Measurements from ENCODE around the gene MLKL.
A peak's percentile ranks its signal among the peaks of the same experiment; 100 is the strongest.
"Not testable (repeated sequence)": the region's sequence is repeated elsewhere in the genome, so short reads cannot be mapped to it uniquely, and the experiment has no call there.

The MLKL gene

DNA sequence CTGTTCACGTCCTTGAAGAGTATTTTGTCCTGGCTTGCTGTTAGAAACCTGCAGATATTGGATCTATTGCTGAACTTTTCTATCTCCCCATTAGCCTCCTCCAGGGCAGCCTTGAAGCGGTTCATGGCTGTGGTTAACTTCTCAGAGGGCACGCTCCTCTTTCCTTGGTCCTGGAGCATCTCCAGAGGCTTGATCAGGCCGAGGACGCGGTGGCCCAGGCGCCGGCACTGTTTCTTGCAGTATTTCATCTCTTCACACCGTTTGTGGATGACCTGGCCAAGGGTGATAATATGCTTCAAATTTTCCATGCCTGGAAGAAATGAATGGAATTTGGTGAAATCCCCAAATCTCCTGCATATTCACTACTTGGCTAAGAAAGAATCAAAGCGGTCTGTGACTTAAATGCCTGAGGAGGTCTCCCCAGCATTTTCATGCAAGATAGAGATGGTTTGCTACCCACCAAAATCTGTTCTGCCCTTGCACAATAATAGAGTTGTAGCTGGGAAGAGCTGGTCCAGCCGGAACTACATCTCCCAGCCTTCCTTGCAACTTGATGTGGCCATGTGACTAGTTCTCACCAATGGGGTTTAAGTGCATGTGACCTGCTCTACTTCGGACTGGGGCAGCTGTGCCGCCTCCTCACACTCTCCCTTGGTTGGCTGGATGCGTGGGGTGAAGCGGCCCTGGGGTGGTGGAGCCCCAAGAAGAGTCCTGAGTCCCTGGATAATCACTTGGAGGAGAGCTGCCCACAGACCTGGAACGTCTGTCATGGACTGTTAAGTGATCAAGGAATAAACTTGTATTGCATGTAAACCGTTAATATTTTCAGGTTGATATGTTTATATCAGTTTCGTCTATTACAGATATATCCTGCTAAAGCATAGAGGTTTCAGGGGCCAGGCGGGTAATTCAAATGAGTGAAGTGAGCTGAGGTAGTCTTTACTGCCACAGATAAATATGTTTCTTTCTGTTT, 4.9 kb downstream of the MLKL start:
- DNase-seq: peak; percentile 93

DNA sequence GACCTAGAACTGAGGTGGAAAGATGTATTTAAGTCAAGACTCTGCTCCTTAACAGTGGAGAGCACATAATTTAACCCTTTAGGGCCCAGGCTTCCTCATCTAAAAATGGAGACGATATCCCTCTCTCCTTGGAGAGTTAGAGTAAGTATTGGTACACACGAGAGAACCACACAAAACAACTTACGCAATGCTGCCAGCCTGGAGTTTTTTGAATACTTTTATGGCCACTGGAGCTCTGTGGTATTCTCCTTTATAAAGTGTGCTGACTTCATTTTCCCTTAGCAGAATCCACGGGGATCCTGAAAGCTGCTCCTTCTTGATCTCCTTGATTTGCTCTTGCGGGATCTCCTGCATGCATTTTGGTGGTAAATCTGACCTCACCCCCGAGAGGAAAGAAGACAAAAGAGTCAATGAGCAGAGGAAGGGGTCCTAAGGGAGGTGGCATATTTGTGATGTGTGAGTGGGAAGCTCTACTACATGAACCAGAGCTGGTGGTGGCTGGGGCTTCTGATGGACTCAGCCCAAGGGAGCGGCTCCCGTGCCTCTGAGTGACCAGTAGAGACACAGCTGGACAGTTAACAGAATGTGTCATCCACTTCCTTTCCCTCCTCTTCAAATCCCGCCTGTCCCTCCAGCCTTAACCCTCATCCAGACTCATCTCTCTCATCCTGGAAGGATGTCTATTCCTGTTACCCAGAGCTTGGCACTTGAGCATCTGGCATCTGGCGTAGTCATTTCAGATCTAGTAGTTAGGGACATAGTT, 9.4 kb downstream of the MLKL start:
- no peak for DNase-seq

- no peak for DNase-seq
Measured at GRCh38 chr16:74682556-74682955, 18.1 kb downstream of the MLKL start.

DNA sequence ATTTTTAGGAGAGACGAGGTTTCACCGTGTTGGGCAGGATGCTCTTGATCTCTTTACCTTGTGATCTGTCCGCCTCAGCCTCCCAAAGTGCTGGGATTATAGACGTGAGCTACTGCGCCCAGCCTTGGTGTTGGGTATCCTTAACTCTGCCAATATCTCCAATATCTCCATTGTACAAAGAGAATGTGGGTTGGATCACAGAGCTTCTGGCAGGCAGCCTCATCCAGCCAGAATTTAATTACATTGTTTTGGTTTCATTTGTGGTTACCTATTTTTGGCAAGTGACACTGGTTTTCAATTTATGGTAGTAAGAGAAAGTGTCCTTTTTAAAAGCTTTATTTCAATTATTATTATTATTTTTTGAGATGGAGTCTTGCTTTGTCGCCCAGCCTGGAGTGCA, 20.0 kb downstream of the MLKL start:
- DNase-seq: no peak

DNA sequence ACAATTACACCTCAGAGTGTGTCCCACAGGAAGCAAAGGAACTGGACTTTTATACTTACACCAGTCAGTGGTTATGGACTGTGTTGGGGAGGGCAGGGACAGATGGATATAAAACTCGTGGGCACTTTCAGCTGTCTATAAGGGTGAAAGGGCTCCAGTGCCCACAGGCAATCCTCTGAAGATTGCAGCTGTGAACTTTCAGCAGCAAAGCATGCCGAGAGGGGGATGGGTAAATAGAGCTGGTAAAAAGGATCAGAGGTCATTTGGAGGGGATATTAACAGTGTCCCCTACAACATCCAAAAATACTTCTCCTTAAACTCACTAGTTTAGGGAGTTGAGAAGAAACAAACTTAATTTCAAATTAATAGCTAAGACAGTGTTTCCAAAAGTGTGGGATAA, 20.7 kb downstream of the MLKL start:
- no peak for DNase-seq

GRCh38 chr16:74677868-74678267, 22.8 kb downstream of the MLKL start:
- DNase-seq: no peak

DNA sequence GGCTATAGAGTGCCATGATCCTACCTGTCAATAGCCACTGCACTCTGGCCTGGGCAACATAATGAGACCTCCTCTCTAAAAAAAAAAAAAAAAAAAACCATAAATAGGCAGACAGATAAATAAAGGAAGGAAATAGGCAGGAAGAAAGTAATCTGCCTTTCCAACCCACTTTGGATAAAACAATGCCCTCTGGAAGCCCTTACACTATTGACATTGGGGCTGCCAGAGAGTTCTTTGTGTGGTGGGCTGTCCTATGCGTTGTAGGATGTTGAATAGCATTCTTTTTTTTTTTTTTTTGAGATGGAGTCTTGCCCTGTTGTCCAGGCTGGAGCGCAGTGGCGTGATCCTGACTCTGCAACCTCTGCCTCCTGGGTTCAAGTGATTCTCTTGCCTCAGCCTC, 26.8 kb downstream of the MLKL start:
- no peak for DNase-seq

DNA sequence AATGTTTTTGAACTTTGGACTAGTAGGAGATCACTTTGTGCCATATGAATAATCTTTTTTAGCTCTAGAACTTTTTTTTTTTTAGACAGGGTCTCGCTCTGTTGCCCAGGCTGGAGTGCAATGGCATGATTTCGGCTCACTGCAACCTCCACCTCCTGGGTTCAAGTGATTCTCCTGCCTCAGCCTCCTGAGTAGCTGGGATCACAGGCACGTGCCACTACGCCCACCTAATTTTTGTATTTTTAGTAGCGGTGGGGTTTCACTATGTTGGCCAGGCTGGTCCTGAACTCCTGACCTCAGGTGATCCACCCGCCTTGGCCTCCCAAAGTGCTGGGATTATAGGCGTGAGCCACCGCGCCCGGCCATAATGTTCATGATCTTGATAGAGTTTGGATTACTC, 31.8 kb downstream of the MLKL start:
- not testable (repeated sequence) for DNase-seq

DNA sequence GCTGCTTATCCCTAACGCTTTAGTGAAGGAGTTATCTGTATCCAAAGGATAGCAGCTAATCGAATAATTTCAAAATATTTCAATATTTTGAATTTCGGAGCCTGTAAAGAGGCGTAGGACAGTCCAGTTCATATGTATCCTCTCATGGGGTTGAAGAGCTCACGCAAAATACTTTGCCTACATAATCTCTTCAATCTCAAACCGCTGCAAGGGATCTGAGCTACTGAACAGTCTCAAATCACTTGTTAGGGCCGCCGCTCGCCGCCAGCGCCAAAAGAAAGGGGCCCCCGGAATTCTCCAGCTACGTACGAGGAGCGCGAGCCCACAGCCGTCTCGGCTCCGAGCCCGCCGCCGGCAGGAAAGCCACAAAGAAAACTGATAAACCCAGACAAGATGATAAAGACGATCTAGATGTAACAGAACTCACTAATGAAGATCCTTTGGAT, 33.4 kb downstream of the MLKL start:
- peak; percentile 31 for DNase-seq

DNA sequence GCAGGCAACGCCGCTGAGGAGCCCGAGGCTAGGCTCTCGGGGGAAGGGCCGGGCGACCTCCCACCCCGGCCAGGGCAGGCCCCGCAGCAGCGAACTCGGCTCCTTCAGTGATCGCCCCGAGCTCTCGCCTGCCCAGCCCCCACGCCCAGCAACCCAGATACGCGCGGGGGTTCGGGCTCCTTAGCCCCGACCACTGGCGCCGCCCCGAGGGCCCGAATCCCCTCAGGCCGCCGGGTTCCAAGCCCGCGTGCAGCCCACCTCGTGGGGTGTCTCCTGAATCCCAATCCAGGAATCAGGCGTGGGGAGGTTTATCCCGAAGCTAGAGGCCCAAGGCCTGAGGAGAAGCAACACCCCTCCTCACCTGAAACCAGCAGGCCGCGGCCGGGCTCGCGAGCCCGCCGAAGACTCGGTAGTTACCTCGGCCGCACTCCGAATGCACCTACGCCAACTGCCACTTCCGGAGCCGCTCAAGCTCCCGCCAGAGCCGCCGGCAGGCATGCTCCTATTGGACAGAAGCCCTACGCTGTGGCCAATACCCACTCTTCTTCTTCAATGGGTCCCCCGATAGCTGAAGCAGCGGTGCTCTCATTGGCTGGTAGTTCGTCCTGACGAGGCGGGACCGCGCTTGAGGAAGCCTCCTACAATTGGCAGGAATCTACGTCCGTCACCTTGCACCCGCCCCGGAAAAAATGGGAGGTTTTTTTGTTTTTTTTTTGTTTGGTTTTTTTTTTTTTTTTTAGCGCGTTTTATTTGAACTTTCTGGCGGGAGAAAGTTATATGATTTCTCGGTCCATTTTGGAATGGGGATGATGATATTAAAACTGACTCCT, 34.0 kb downstream of the MLKL start, which contains the start of gene RFWD3:
Gene RFWD3 (minus strand): TSS at position 453 of the 830 bp plus-strand sequence. CDS start 5,428 bp downstream, outside the sequence.
- peak; percentile 98 for DNase-seq

GRCh38 chr16:74666010-74666421, 34.6 kb downstream of the MLKL start:
- no peak for DNase-seq

GRCh38 chr16:74661064-74661463, 39.6 kb downstream of the MLKL start:
- no peak for DNase-seq

DNA sequence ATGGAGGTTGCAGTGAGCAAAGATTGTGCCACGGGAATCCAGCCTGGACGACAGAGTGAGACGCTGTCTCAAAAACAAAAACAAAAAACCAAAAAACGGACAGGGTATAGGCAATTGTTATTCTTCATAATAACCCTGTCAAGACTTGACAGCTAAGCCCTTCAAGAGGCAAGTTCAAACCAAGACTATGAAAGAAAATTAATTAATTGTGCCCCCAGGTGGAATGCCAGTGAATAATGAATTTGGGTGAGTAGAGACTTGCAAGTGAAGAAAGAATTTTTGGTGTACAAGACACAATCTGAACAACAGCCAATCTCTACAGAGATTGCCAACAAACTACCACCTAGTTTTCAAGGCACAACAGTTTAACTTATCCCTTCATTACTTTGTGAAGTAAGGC, 40.3 kb downstream of the MLKL start:
- no peak for DNase-seq

DNA sequence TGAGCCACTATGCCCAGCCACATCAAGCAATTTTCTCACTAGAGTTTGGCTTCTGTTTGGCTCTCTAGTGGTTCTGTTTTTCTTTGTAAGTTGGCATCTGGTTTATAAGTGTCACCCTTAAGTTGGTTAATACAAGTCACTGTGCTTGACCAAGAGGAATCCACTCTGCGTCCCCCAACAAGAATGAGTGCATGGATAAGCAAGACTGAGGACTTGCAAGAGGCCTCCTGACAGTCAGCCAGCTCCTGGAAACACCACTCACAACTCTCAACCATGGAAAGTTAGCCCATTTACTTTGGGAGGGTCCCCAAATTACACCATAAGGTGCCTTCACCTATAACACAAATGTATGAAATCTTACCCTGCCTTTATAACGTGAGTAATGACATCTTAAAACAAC, 41.6 kb downstream of the MLKL start:
- no peak for DNase-seq

DNA sequence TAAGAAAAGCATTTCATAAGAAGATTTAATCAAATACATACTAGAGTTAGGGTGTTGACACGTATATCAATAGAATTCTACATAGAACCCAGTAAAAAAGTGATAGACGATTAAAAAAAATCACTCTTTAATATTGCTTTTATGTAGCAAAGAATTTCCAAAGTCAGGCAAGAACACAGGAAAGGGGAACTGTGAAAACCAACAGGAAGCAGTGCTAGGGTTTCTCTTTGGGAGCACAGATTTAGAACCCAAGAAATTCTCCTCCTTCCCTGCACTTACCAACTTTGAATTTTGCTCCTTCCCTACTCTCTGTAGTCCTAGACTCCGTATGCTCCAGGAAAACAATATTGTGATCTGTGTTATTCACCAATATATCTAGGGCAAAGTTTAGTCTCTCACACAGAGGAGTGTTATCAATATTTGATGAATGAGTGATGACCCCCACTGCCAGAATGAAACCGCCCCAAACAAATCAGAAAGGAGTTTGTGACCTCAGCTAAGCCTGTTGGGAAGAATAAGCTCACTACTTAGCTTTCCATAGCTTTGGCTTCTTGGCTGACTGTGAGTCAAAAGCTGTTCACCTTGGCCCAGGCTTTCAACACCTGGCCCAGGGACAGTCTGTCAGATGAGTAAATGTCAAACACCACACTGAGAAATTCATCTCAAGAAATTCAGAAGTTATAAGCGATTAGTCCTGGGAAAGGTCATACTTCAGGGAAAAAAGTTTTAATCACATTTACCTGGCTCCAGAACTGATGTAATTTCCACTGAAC, 42.6 kb downstream of the MLKL start:
- no peak for DNase-seq

DNA sequence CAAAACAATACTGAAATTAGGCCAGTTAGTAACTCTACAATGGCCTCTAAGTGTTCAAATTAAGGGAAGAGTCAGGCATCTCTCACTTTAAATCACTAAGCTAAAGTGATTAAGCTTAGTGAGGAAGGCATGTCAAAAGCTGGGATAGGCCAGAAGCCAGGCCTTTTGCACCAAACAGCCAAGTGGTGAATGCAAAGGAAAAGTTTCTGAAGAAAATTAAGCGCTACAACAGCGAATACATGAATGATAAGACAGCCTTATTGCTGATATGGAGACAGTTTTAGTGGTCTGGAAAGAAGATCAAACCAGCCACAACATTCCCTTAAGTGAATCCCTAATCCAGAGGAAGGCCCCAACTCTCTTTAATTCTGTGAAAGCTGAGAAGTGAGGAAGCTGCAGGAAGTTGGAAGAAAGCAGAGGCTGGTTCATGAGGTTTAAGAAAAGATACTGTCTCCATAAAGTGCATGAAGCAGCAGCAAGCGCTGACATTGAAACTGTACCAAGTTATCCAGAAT, 46.1 kb downstream of the MLKL start:
- no peak for DNase-seq

DNA sequence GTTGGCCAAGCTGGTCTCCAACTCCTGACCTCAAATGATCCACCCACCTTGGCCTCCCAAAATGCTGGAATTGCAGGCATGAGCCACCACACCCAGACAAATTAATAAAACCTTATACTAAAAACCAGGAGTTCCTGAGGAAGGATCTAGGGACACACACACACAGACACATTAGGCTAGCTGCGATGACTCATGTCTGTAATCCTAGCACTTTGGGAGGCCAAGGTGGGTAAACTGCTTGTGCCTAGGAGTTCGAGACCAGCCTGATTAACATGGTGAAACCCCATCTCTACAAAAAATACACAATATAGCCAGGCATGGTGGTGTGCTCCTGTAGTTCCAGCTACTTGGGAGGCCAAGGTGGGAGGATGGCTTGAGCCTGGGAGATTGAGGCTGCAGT, 47.8 kb downstream of the MLKL start:
- not testable (repeated sequence) for DNase-seq

DNA sequence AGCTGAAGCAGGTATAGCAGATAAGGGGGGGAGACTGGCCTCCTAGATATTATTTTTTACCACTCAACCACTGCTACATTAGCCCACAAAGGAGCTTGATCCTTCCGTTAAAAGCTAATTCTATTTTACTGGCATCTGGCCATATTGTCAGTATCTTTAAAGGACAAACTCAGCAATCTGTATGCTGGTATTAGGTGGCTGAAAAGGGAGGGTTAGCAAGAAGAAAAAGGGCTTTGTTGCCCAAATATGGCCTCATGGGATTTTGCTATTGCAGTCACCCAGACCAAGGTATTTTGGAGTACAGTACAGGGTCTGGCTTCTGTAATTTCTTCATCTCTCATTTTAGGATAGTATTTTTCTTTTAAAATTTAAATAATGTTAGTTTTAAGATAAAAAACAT, 48.4 kb downstream of the MLKL start:
- DNase-seq: no peak

GRCh38 chr16:74651841-74652240, 48.8 kb downstream of the MLKL start:
- DNase-seq: no peak

GRCh38 chr16:74650966-74651567, 49.6 kb downstream of the MLKL start:
- no peak for DNase-seq

- DNase-seq: no peak
Measured at GRCh38 chr16:74649839-74650504, 50.7 kb downstream of the MLKL start.

Data from midbrain (tissue), 1 donor.